Esophagus squamous epithelium (tissue), 5 donors: Measurements from ENCODE around the gene DUSP2. TPM values are rescaled to one million over a fixed set of nuclear protein-coding genes. Genes with fewer than 3 reads are reported as not detected.

ENCODE experiments used
- DNase-seq: peaks from one replicate; lab custom pipeline; 2025; lab: John Stamatoyannopoulos, UW
- H3K27ac ChIP-seq, 4 donors: fragments of 200-600 bp; sonication (generic); one replicate each; pipeline ENCODE4 v1.5.1; 2016 to 2019; ENCODE audit warnings: mild to moderate bottlenecking in 1 of 4
- H3K27me3 ChIP-seq, 4 donors: fragments of 200-600 bp; sonication (generic); 1 replicate in 3 of 4; 2 replicates in 1 of 4; pipeline versions ENCODE4 v1.5.1 to v1.6.0; 2017 to 2021; ENCODE audit warnings: antibody characterized with exemption in 1 of 4
- H3K36me3 ChIP-seq, 3 donors: fragments of 200-600 bp; sonication (generic); one replicate each; pipeline ENCODE4 v1.5.1; 2016 to 2019
- H3K4me1 ChIP-seq, 3 donors: fragments of 200-600 bp; sonication (generic); one replicate each; pipeline ENCODE4 v1.5.1; 2017 to 2019
- H3K4me3 ChIP-seq, 4 donors: fragments of 200-600 bp; sonication (generic); 1 replicate in 3 of 4; 2 replicates in 1 of 4; pipeline ENCODE4 v1.5.1; 2016 to 2019; ENCODE audit warnings: mild to moderate bottlenecking in 2 of 4, moderate library complexity in 1 of 4
- H3K9me3 ChIP-seq, 3 donors: fragments of 200-600 bp; sonication (generic); one replicate each; pipeline ENCODE4 v1.5.1; 2016 to 2019
- POLR2A ChIP-seq, 4 donors: fragments of 450-650 bp; IDR thresholded peaks; one replicate each; pipeline ENCODE4 v1.6.1; 2017; ENCODE audit warnings: antibody characterized with exemption in 4 of 4, mild to moderate bottlenecking in 4 of 4, moderate library complexity in 3 of 4
- WGBS, 2 donors: methylation state at CpG; one replicate each; pipeline ENCODE4 v1.1.5; 2018; 5-methylcytosine and 5-hydroxymethylcytosine counted together
- intact Hi-C: fragments of 100-400 bp; cut with DNase I; formaldehyde crosslinking; loops from one replicate; pipeline ENCODE4 v1.15.0; 2022
- total RNA-seq, 4 donors: library from RNA; depleted of rRNA; stranded (reverse); fragments of >200 nt; gene quantifications; one replicate each; pipeline ENCODE4 v1.1.0, GENCODE V29; 2016
- TF ChIP-seq, protein P1 (sequence below), 6 experiments: fragments of 450-650 bp in 4 of 6; fragments of 200-600 bp in 2 of 6; sonication (generic) in 2 of 6; IDR thresholded peaks; one replicate each; pipeline ENCODE4 v1.5.1; 2016 to 2019; ENCODE audit warnings: antibody characterized with exemption in 6 of 6, mild to moderate bottlenecking in 4 of 6, moderate library complexity in 4 of 6
- donor health status: DM: yes; HTN: yes; CAD: no.

DUSP2 gene
- total RNA-seq, 4 donors from 2014 or later = 1.5 to 10.3 (median 5.6) TPM

DNA sequence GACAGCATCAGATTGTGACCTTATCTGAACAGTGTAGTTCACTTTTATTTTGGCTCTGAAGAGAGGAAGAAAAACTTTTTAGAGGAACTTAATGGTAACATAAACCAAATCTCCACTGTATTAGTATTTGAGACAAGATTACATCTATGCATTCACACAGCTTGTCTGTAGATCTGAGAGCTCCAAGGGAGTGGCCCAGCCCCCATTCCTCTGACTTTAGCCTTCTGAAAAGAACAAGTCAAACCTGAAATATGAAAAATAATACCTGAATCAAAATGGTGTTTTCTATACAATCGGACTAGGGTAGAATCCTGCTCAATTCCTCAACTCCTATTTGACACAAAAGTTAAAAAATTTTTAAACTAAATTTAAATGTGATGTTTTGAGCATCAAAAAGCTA lies 40.3 kb upstream of the DUSP2 start:
- peaks cover 7 to 74% (median 48%) of the 10 kb centered on the region in 3 donors for H3K36me3 ChIP-seq
- no peak overlapping the region for H3K4me3 ChIP-seq
- H3K9me3 ChIP-seq = no peaks in the 10 kb centered on the region
- peaks cover 0 to 11% (median 0%) of the 10 kb centered on the region in 3 donors for H3K4me1 ChIP-seq
- H3K27ac ChIP-seq = no peak overlapping the region
- intact Hi-C loops = no loop called here
- TF ChIP-seq, protein P1, sequence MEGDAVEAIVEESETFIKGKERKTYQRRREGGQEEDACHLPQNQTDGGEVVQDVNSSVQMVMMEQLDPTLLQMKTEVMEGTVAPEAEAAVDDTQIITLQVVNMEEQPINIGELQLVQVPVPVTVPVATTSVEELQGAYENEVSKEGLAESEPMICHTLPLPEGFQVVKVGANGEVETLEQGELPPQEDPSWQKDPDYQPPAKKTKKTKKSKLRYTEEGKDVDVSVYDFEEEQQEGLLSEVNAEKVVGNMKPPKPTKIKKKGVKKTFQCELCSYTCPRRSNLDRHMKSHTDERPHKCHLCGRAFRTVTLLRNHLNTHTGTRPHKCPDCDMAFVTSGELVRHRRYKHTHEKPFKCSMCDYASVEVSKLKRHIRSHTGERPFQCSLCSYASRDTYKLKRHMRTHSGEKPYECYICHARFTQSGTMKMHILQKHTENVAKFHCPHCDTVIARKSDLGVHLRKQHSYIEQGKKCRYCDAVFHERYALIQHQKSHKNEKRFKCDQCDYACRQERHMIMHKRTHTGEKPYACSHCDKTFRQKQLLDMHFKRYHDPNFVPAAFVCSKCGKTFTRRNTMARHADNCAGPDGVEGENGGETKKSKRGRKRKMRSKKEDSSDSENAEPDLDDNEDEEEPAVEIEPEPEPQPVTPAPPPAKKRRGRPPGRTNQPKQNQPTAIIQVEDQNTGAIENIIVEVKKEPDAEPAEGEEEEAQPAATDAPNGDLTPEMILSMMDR (IDR thresholded peaks at IDR 0.05) = no peak
- TF ChIP-seq POLR2A (IDR thresholded peaks at IDR 0.05) = no peak
- H3K27me3 ChIP-seq = no peaks in the 10 kb centered on the region
- 55 to 78% methylated on average over 1 of the region's 1 CpG for WGBS, 2 donors
- no peak for DNase-seq

DNA sequence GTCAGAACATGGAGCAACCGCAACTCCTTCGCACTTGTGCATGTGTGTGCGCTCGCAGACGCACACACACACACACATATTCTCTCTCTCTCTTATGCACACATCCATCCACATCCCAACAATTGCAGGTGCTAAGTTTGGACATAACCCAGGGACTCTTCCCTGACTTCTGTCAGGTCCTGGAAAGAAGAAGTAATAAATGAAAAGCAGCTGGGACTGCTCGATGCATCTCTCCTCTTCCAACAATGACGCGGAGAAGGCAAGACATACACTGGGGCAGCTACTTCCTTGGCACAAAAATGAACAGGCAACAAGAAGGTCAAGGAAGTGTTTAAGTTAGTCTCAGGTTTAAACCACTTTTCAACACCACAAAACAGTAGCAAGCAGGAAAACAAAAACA lies 39.7 kb upstream of the DUSP2 start:
- intact Hi-C loops = no loop called here
- WGBS, 2 donors = 90 to 93% methylated on average over 8 of the region's 8 CpGs
- Histone ChIP-seq H3K27me3 (no peaks in the 10 kb centered on the region), H3K36me3 (peaks cover 7 to 69% (median 43%) of the 10 kb centered on the region in 3 donors), H3K4me1 (peaks cover 0 to 11% (median 0%) of the 10 kb centered on the region in 3 donors), H3K4me3 (no peak overlapping the region), H3K9me3 (no peaks in the 10 kb centered on the region), H3K27ac (no peak overlapping the region)
- no peak for TF ChIP-seq POLR2A (IDR thresholded peaks at IDR 0.05)
- TF ChIP-seq, protein P1 (IDR thresholded peaks at IDR 0.05) = no peak
- no peak for DNase-seq

DNA sequence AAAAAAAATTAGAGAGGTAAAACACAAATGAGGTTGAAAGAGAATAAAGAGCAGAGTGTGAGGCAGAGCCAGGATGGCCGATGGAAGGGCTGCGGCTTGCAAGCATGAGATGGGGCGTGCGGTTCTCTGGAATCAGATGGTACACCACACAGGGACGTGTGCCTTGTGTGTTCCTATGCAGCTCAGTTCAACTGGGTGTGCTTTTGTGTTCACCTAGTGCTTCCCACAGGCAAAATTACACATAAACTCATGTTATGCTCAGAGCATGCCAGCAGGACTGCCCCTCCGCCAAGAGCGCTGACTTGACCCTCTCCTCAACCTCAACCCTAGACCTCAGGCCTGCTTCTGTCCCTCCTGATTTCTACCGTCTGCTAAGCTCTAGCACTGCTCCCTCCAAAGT lies 38.9 kb upstream of the DUSP2 start:
- H3K9me3 ChIP-seq = no peaks in the 10 kb centered on the region
- H3K27ac ChIP-seq = no peak overlapping the region
- H3K36me3 ChIP-seq = peaks cover 7 to 61% (median 35%) of the 10 kb centered on the region in 3 donors
- no peak overlapping the region for H3K4me3 ChIP-seq
- no peaks in the 10 kb centered on the region for H3K27me3 ChIP-seq
- TF ChIP-seq, protein P1 (IDR thresholded peaks at IDR 0.05) = no peak
- no peak for TF ChIP-seq POLR2A (IDR thresholded peaks at IDR 0.05)
- intact Hi-C loops = no loop called here
- WGBS, 2 donors = 88 to 95% methylated on average over 7 of the region's 8 CpGs
- DNase-seq = no peak
- peaks cover 0 to 11% (median 0%) of the 10 kb centered on the region in 3 donors for H3K4me1 ChIP-seq

DNA sequence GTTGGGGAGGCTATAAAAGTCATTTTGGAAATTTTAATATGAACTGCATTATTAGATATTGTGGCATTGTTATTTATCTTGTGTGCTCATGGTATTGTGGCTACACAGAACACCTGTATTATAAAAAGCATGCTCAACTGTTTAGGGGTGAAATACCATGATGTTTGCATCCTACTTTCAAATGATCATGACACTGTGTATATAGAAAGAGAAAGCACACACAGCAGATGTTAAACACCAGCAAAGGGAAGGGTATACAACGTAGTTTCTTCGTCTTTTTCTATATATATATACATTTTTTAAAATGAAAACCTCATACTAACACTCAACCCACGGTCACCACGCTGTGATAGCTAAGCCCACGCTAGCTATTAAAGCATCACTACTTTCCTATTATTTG lies 36.3 kb upstream of the DUSP2 start:
- intact Hi-C loops = no loop called here
- no peak for TF ChIP-seq POLR2A (IDR thresholded peaks at IDR 0.05)
- TF ChIP-seq, protein P1 (IDR thresholded peaks at IDR 0.05) = no peak
- Histone ChIP-seq H3K27me3 (no peaks in the 10 kb centered on the region), H3K9me3 (no peaks in the 10 kb centered on the region), H3K36me3 (peaks cover 5 to 34% (median 19%) of the 10 kb centered on the region in 3 donors), H3K4me3 (no peak overlapping the region), H3K4me1 (peaks cover 0 to 9% (median 0%) of the 10 kb centered on the region in 3 donors), H3K27ac (no peak overlapping the region)
- WGBS, 2 donors = 44 to 60% methylated on average over 5 of the region's 5 CpGs
- DNase-seq = no peak

DNA sequence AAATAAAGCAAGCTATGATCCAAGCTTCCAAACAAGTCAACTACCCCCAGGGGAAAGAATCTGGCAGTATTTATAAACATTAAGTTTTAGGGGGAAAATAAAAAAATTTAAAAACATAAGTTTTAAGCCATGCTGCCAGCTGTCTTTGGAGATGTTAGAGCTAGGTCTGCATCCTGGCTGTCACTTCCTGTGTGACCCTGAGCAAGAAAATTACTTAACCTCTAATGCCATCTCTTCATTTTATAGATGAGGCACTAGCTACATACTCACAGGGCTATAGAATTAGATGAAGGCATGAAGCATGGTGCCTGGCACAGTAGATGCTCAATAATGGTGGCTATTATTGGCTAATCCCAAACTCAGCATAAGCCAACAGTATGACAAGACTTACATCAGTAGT lies 35.3 kb upstream of the DUSP2 start:
- Histone ChIP-seq H3K9me3 (no peaks in the 10 kb centered on the region), H3K27me3 (no peaks in the 10 kb centered on the region), H3K4me3 (no peak overlapping the region), H3K4me1 (no peaks in the 10 kb centered on the region), H3K36me3 (peaks cover 0 to 24% (median 13%) of the 10 kb centered on the region in 3 donors), H3K27ac (no peak overlapping the region)
- DNase-seq = no peak
- no peak for TF ChIP-seq POLR2A (IDR thresholded peaks at IDR 0.05)
- TF ChIP-seq, protein P1 (IDR thresholded peaks at IDR 0.05) = no peak
- intact Hi-C loops = no loop called here
